Colonic mucosa (tissue), 4 donors: Measurements from ENCODE around the gene CD58. TPM values are rescaled to one million over a fixed set of nuclear protein-coding genes. Genes with fewer than 3 reads are reported as not detected.

ENCODE experiments used
- DNase-seq: peaks from one replicate; pipeline ENCODE4 v3.0.0-alpha.2; 2020
- H3K27ac ChIP-seq: fragments of 200-600 bp; one replicate; pipeline ENCODE4 v1.8.0; 2021
- H3K27me3 ChIP-seq: fragments of 200-600 bp; one replicate; pipeline ENCODE4 v1.8.0; 2021
- H3K36me3 ChIP-seq: fragments of 200-600 bp; one replicate; pipeline ENCODE4 v1.8.0; 2021
- H3K4me1 ChIP-seq: fragments of 200-600 bp; one replicate; pipeline ENCODE4 v1.8.0; 2021; ENCODE audit warnings: mild to moderate bottlenecking
- H3K4me3 ChIP-seq: fragments of 200-600 bp; one replicate; pipeline ENCODE4 v1.8.0; 2021
- H3K9ac ChIP-seq, 2 donors: one replicate each; pipeline ENCODE4 v1.7.0; 2013; ENCODE audit warnings: control low read depth in 2 of 2, low read depth in 2 of 2, low read length in 2 of 2
- H3K9me3 ChIP-seq: fragments of 200-600 bp; one replicate; pipeline ENCODE4 v1.8.0; 2021
- intact Hi-C: fragments of 100-400 bp; cut with DNase I; formaldehyde crosslinking; loops from one replicate; pipeline ENCODE4 v1.14.1; 2022
- total RNA-seq, 2 donors: library from RNA; stranded (reverse); fragmentation: NEBNext Ultra II Directional in 1 of 2; extraction: Animal tissue kit (Norgen Biotek cat#: 25700) in 1 of 2; gene quantifications; one replicate each; pipeline ENCODE4 v1.2.1, GENCODE V29; 2021
- TF ChIP-seq, protein P1 (sequence below): fragments of 200-600 bp; IDR thresholded peaks from one replicate; pipeline ENCODE4 v1.8.0; 2022; ENCODE audit warnings: antibody characterized with exemption, mild to moderate bottlenecking
- donor health status: healthy.
- donor health status: DM: no; HTN: no; CAD: no.
- donor health status: DM: no; HTN: no; CAD: no.

CD58 gene
- total RNA-seq, 2 donors from 2014 or later = 16.1 to 25.9 TPM

- Histone ChIP-seq H3K27ac (no peak overlapping the region), H3K9ac (no peak overlapping the region), H3K36me3 (peaks cover 4% of the 10 kb centered on the region), H3K4me3 (no peak overlapping the region), H3K27me3 (no peaks in the 10 kb centered on the region), H3K4me1 (no peaks in the 10 kb centered on the region), H3K9me3 (no peaks in the 10 kb centered on the region)
- no peak for DNase-seq
- intact Hi-C loops = no loop called here
- TF ChIP-seq, protein P1, sequence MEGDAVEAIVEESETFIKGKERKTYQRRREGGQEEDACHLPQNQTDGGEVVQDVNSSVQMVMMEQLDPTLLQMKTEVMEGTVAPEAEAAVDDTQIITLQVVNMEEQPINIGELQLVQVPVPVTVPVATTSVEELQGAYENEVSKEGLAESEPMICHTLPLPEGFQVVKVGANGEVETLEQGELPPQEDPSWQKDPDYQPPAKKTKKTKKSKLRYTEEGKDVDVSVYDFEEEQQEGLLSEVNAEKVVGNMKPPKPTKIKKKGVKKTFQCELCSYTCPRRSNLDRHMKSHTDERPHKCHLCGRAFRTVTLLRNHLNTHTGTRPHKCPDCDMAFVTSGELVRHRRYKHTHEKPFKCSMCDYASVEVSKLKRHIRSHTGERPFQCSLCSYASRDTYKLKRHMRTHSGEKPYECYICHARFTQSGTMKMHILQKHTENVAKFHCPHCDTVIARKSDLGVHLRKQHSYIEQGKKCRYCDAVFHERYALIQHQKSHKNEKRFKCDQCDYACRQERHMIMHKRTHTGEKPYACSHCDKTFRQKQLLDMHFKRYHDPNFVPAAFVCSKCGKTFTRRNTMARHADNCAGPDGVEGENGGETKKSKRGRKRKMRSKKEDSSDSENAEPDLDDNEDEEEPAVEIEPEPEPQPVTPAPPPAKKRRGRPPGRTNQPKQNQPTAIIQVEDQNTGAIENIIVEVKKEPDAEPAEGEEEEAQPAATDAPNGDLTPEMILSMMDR = no peak
These were observed 26.1 kb downstream of the CD58 start for GRCh38 chr1:116544588-116545358.

- no peak overlapping the region for H3K4me3 ChIP-seq
- intact Hi-C loops = no loop called here
- TF ChIP-seq, protein P1 = no peak
- H3K27me3 ChIP-seq = no peaks in the 10 kb centered on the region
- H3K9ac ChIP-seq = no peak overlapping the region
- no peak overlapping the region for H3K27ac ChIP-seq
- H3K4me1 ChIP-seq = no peaks in the 10 kb centered on the region
- no peak for DNase-seq
- peaks cover 4% of the 10 kb centered on the region for H3K36me3 ChIP-seq
- no peaks in the 10 kb centered on the region for H3K9me3 ChIP-seq
These were observed 30.7 kb downstream of the CD58 start for GRCh38 chr1:116540088-116540487.

- Histone ChIP-seq H3K9ac (no peak overlapping the region), H3K9me3 (no peaks in the 10 kb centered on the region), H3K27ac (no peak overlapping the region), H3K4me3 (no peak overlapping the region), H3K4me1 (no peaks in the 10 kb centered on the region), H3K36me3 (no peaks in the 10 kb centered on the region), H3K27me3 (no peaks in the 10 kb centered on the region)
- TF ChIP-seq, protein P1 = no peak
- no peak for DNase-seq
- intact Hi-C loops = no loop called here
These were observed 32.3 kb downstream of the CD58 start for GRCh38 chr1:116538544-116538943.

- Histone ChIP-seq H3K27ac (no peak overlapping the region), H3K9me3 (no peaks in the 10 kb centered on the region), H3K27me3 (no peaks in the 10 kb centered on the region), H3K4me1 (no peaks in the 10 kb centered on the region), H3K36me3 (no peaks in the 10 kb centered on the region), H3K9ac (no peak overlapping the region), H3K4me3 (no peak overlapping the region)
- no peak for DNase-seq
- TF ChIP-seq, protein P1 = no peak
- intact Hi-C loops = no loop called here
These were observed 32.9 kb downstream of the CD58 start for GRCh38 chr1:116537898-116538297.

DNA sequence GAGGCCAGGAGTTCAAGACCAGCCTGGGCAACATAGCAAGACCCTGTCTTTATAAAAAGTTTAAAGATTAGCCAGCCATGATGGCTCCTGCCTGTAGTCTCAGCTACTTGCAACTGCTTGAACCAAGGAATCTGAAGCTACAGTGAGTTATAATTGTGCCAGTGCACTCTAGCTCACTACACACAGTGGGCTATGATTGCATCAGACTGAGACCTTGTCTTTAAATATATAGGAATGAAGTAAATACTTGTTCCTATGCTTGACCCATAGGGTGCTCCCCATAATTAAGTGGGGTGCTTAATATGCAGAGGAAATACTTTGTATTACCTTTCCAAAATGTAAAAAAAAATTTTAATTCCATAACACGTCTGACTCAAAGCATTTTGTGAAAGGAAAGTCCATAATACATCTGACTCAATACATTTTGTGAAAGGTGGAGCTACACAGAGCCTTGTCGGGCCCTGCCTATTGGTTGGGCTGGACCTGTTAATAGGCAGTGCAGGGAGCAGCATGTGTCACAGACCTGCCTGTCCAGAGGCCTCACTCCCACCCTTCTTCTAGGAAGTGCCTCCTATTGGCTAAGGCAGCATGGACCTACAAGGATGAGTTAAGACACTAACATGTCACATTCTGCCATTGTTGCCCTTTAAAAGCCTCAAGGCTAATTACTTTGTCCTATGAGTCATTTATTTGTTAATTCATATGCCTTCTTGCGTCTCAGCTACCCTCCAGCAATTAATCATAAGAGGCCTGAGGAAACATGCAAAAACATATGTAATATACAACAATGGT lies 33.6 kb downstream of the CD58 start:
- H3K36me3 ChIP-seq = no peaks in the 10 kb centered on the region
- intact Hi-C loops = no loop called here
- H3K9ac ChIP-seq = no peak overlapping the region
- H3K4me1 ChIP-seq = no peaks in the 10 kb centered on the region
- no peak for DNase-seq
- H3K27me3 ChIP-seq = no peaks in the 10 kb centered on the region
- no peak overlapping the region for H3K27ac ChIP-seq
- TF ChIP-seq, protein P1 = no peak
- H3K4me3 ChIP-seq = no peak overlapping the region
- H3K9me3 ChIP-seq = no peaks in the 10 kb centered on the region
